ENCODE measurements around the gene ARSK. TPM values are rescaled to one million over a fixed set of nuclear protein-coding genes. Genes with fewer than 3 reads are reported as not detected.
A peak's percentile ranks its signal among the peaks of the same experiment; 100 is the strongest.

ARSK gene
- total and polyA plus RNA-seq, 2 of the 4 experiments (the other 2 are of a cell fraction) = 15.1 to 22.0 TPM

GRCh38 chr5:95627971-95628810, 73.3 kb downstream of the ARSK start (continued):
- TF ChIP-seq MAFK (IDR thresholded peaks at IDR 0.05; ENCODE audit: low read depth, low read length) = no peak

- H3K14ac ChIP-seq (replicated peaks; ENCODE audit: low read depth, low read length) = no peak overlapping the region
- peak overlapping the region; percentile 25 for H2AFZ ChIP-seq (replicated peaks; ENCODE audit: low read length, poor library complexity)
- H3K23ac ChIP-seq (ENCODE audit: low read depth, low read length) = no peak overlapping the region
- H3K4me2 ChIP-seq (ENCODE audit: low read depth, low read length) = no peak overlapping the region
- no peak overlapping the region for H4K8ac ChIP-seq (ENCODE audit: low read depth in 2 of 2, low read length in 2 of 2)
- no peak overlapping the region for H3K18ac ChIP-seq (ENCODE audit: low read depth, low read length)
- DNase-seq = no peak
- no TSS peak for BruUV-seq (replicated peaks)
- H3K9me1 ChIP-seq (ENCODE audit: insufficient read depth, low read length) = peaks cover 3% of the 10 kb centered on the region; the same call in 1 of the 2 replicates
- H3K27me3 ChIP-seq (ENCODE audit: control insufficient read depth, insufficient read depth, low read length) = no peaks in the 10 kb centered on the region
- no peak overlapping the region for H3K27ac ChIP-seq (ENCODE audit: insufficient read depth, low read length)
- H2BK120ac ChIP-seq (ENCODE audit: low read depth, low read length) = no peak overlapping the region
- H2BK15ac ChIP-seq (ENCODE audit: low read depth, low read length) = no peak overlapping the region
- H4K91ac ChIP-seq (ENCODE audit: insufficient read depth, low read depth, low read length) = no peak overlapping the region
- H2AK9ac ChIP-seq (replicated peaks; ENCODE audit: low read depth, low read length, poor library complexity) = no peak overlapping the region
- no peak overlapping the region for H2BK20ac ChIP-seq (ENCODE audit: low read depth, low read length)
- H4K5ac ChIP-seq (ENCODE audit: low read depth, low read length) = no peak overlapping the region
- H3K4me1 ChIP-seq (ENCODE audit: control insufficient read depth, insufficient read depth, low read length) = peaks cover 6% of the 10 kb centered on the region
- H3K56ac ChIP-seq (ENCODE audit: extremely low read depth, insufficient read depth, low read length) = no peak overlapping the region
- no peaks in the 10 kb centered on the region for H4K20me1 ChIP-seq (ENCODE audit: insufficient read depth, low read length)
- intact Hi-C loops (cut with micrococcal nuclease) (no loop called here), dilution Hi-C loops (cut with HindIII; ENCODE audit: low sequenced_read_pairs, unreplicated experiment) (no loop called here), in situ Hi-C loops (cut with MboI; ENCODE audit: low sequenced_read_pairs) (loop anchor here (25.0 kb wide), 1 partner anchor 683 kb away; no protein-coding TSS in a partner anchor)
- ChIA-PET POLR2A (ENCODE audit: unreplicated experiment) (no interaction called here), CTCF (no interaction called here)
- H2BK5ac ChIP-seq (ENCODE audit: low read depth, low read length, poor library complexity, severe bottlenecking) = no peak overlapping the region
- TF ChIP-seq RFX5 (IDR thresholded peaks at IDR 0.05; ENCODE audit: low read depth, low read length) = no peak
- no peak for TF ChIP-seq RAD21 (IDR thresholded peaks at IDR 0.05; ENCODE audit: low read length)
- TF ChIP-seq MAFK (IDR thresholded peaks at IDR 0.05; ENCODE audit: low read depth, low read length) = no peak
- no peak for TF ChIP-seq USF2 (IDR thresholded peaks at IDR 0.05; ENCODE audit: low read depth, low read length)
- no peak for TF ChIP-seq SMC3 (IDR thresholded peaks at IDR 0.05; ENCODE audit: low read depth, low read length)
- TF ChIP-seq CTCF (conservative IDR thresholded peaks at IDR 0.05; ENCODE audit: low read depth, low read length) = no peak
- TF ChIP-seq NFE2L2 (IDR thresholded peaks at IDR 0.05; ENCODE audit: low read depth, low read length) = no peak
- TF ChIP-seq CEBPB (IDR thresholded peaks at IDR 0.05; ENCODE audit: low read depth, low read length) = no peak
- no peak for TF ChIP-seq BHLHE40 (IDR thresholded peaks at IDR 0.05; ENCODE audit: low read depth, low read length)
- TF ChIP-seq ELK1 (IDR thresholded peaks at IDR 0.05; ENCODE audit: borderline replicate concordance, low read depth, low read length) = no peak
- no peak for TF ChIP-seq CHD1 (IDR thresholded peaks at IDR 0.05; ENCODE audit: low read depth, low read length)
- no peak for ATAC-seq (ENCODE audit: low read depth)
- H2AK5ac ChIP-seq (ENCODE audit: low read depth, low read length) = no peak overlapping the region
- H3K4me3 ChIP-seq (ENCODE audit: insufficient read depth, low read depth, low read length) = no peak overlapping the region
- no peak overlapping the region for H3K4ac ChIP-seq (ENCODE audit: low read depth, low read length)
- H3K36me3 ChIP-seq (ENCODE audit: control insufficient read depth, insufficient read depth, low read length) = no peaks in the 10 kb centered on the region
- H3K79me1 ChIP-seq (ENCODE audit: low read depth in 1 of 2, low read length in 2 of 2) = no peaks in the 10 kb centered on the region
- H3K9me3 ChIP-seq (ENCODE audit: control insufficient read depth, insufficient read depth, low read length) = no peaks in the 10 kb centered on the region
- H3K9ac ChIP-seq (ENCODE audit: low read depth, low read length) = no peak overlapping the region
- WGBS, 2 experiments (ENCODE audit: extremely low coverage in 2 of 2, insufficient read length in 1 of 2) = no CpG with 5 or more reads among the region's 1 CpG
Measured at GRCh38 chr5:95628933-95629332, 74.0 kb downstream of the ARSK start.
